Stimulated activated CD4-positive, alpha-beta T cell treated with anti-CD3 and anti-CD28 coated beads, Interleukin-15, amount 100 ng/mL, for 48 hours (primary cell): Measurements from ENCODE around the gene OIP5.
"Not testable (repeated sequence)": the region's sequence is repeated elsewhere in the genome, so short reads cannot be mapped to it uniquely, and the experiment has no call there.

ENCODE experiments used
- DNase-seq, 2 donors: peaks; one replicate each; pipeline ENCODE4 v3.0.0-alpha.2; 2020; ENCODE audit warnings: low read depth in 2 of 2

Gene OIP5

GRCh38 chr15:41332194-41333025 is at the start of gene OIP5, which contains the start of gene NUSAP1:
Gene OIP5, minus strand, starts transcription at chr15:41332591. Its CDS starts 30 bp downstream, at chr15:41332561.
Gene NUSAP1, plus strand, starts transcription at chr15:41332881. Its CDS starts 77 bp downstream, at chr15:41332958.
- DNase-seq, result peak; percentile 98 to 99

- DNase-seq, result no peak
These were observed 45.6 kb upstream of the OIP5 start for GRCh38 chr15:41377978-41378377.

- DNase-seq, result no peak
These were observed 35.0 kb upstream of the OIP5 start for GRCh38 chr15:41367418-41367817.

- DNase-seq, result no peak
These were observed 22.0 kb upstream of the OIP5 start for GRCh38 chr15:41354371-41354770.

GRCh38 chr15:41350057-41350717 is 17.8 kb upstream of the OIP5 start:
- DNase-seq, result no peak

- no peak for DNase-seq
These were observed 14.8 kb upstream of the OIP5 start for GRCh38 chr15:41347236-41347635.

- DNase-seq, result no peak
These were observed 9.1 kb upstream of the OIP5 start for GRCh38 chr15:41341519-41341918.

- no peak for DNase-seq
These were observed 7.9 kb upstream of the OIP5 start for GRCh38 chr15:41340189-41340695.

- no peak for DNase-seq
These were observed 5.5 kb upstream of the OIP5 start for GRCh38 chr15:41337631-41338522.

GRCh38 chr15:41337047-41337446 is 4.7 kb upstream of the OIP5 start:
- DNase-seq, result no peak

GRCh38 chr15:41336549-41336948 is 4.2 kb upstream of the OIP5 start:
- DNase-seq, result no peak

GRCh38 chr15:41334293-41335120 is 2.1 kb upstream of the OIP5 start:
- no peak for DNase-seq

- no peak for DNase-seq
These were observed 703 bp upstream of the OIP5 start for GRCh38 chr15:41333026-41333562.

- DNase-seq, result no peak
These were observed 578 bp downstream of the OIP5 start for GRCh38 chr15:41331833-41332193.

- no peak for DNase-seq
These were observed 1.1 kb downstream of the OIP5 start for GRCh38 chr15:41331281-41331680.

- no peak for DNase-seq
These were observed 8.8 kb downstream of the OIP5 start for GRCh38 chr15:41323611-41324010.

- DNase-seq, result not testable (repeated sequence)
These were observed 11.5 kb downstream of the OIP5 start for GRCh38 chr15:41320805-41321330.

- DNase-seq, result no peak
These were observed 23.0 kb downstream of the OIP5 start for GRCh38 chr15:41309226-41309905.

GRCh38 chr15:41307679-41308078 is 24.7 kb downstream of the OIP5 start:
- no peak for DNase-seq
